ENCODE results near the gene RPF1.

- TF ChIP-seq, protein P1, sequence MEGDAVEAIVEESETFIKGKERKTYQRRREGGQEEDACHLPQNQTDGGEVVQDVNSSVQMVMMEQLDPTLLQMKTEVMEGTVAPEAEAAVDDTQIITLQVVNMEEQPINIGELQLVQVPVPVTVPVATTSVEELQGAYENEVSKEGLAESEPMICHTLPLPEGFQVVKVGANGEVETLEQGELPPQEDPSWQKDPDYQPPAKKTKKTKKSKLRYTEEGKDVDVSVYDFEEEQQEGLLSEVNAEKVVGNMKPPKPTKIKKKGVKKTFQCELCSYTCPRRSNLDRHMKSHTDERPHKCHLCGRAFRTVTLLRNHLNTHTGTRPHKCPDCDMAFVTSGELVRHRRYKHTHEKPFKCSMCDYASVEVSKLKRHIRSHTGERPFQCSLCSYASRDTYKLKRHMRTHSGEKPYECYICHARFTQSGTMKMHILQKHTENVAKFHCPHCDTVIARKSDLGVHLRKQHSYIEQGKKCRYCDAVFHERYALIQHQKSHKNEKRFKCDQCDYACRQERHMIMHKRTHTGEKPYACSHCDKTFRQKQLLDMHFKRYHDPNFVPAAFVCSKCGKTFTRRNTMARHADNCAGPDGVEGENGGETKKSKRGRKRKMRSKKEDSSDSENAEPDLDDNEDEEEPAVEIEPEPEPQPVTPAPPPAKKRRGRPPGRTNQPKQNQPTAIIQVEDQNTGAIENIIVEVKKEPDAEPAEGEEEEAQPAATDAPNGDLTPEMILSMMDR (IDR thresholded peaks at IDR 0.05), result no peak
- no peak for TF ChIP-seq POLR2A (IDR thresholded peaks at IDR 0.05; ENCODE audit: low read depth)
- TF ChIP-seq POLR2AphosphoS5 (IDR thresholded peaks at IDR 0.05), result no peak
- no peak for TF ChIP-seq EP300 (IDR thresholded peaks at IDR 0.05)
These were observed 11.8 kb upstream of the RPF1 start for GRCh38 chr1:84467298-84467697.

All from esophagus muscularis mucosa (tissue), 4 donors.